GM23338 (cell line): ENCODE data around the gene ABHD5. TPM values are rescaled to one million over a fixed set of nuclear protein-coding genes. Genes with fewer than 3 reads are reported as not detected.

Experiments
- ATAC-seq: fragments of 200-7000 bp; cut with Tn5 transposase; 3 replicates; pipeline ENCODE4 v1.9.1; 2020
- DNase-seq: peaks from one replicate; pipeline ENCODE4 v3.0.0-alpha.2; 2015; ENCODE audit warnings: low spot score
- H2AFZ ChIP-seq: fragments of 200-600 bp; sonication (generic); 2 replicates; pipeline ENCODE4 v1.8.0; 2016; ENCODE audit warnings: antibody characterized with exemption, mild to moderate bottlenecking, moderate library complexity
- H3F3A ChIP-seq: fragments of 200-600 bp; sonication (generic); replicated peaks from 2 replicates; pipeline ENCODE4 v1.8.0; 2017; ENCODE audit warnings: antibody characterized with exemption, mixed run types, low read depth
- H3K27ac ChIP-seq: fragments of 200-600 bp; sonication (generic); 2 replicates; pipeline ENCODE4 v1.6.1; 2016; ENCODE audit warnings: low read depth
- H3K27me3 ChIP-seq: fragments of 200-600 bp; sonication (generic); 2 replicates; pipeline ENCODE4 v1.8.0; 2016; ENCODE audit warnings: mild to moderate bottlenecking, mixed run types, moderate library complexity; ENCODE audit not compliant: insufficient read depth
- H3K36me3 ChIP-seq: fragments of 200-600 bp; sonication (generic); 2 replicates; pipeline ENCODE4 v1.8.0; 2016; ENCODE audit warnings: mild to moderate bottlenecking; ENCODE audit not compliant: insufficient read depth
- H3K4me1 ChIP-seq: fragments of 200-600 bp; sonication (generic); 2 replicates; pipeline ENCODE4 v1.8.0; 2016; ENCODE audit warnings: mild to moderate bottlenecking, moderate library complexity; ENCODE audit not compliant: insufficient read depth
- H3K4me2 ChIP-seq: fragments of 200-600 bp; sonication (generic); 2 replicates; pipeline ENCODE4 v1.7.1; 2017; ENCODE audit warnings: mixed run types
- H3K4me3 ChIP-seq: fragments of 200-600 bp; sonication (generic); 2 replicates; pipeline ENCODE4 v1.6.1; 2016; ENCODE audit warnings: mixed run types
- H3K79me2 ChIP-seq: fragments of 200-600 bp; sonication (generic); replicated peaks from 2 replicates; pipeline ENCODE4 v1.8.0; 2017; ENCODE audit warnings: mild to moderate bottlenecking; ENCODE audit not compliant: insufficient read depth
- H3K9me2 ChIP-seq: fragments of 200-600 bp; sonication (generic); 2 replicates; pipeline ENCODE4 v1.8.0; 2017; ENCODE audit not compliant: insufficient read depth
- H4K20me1 ChIP-seq: fragments of 200-600 bp; sonication (generic); replicated peaks from 2 replicates; pipeline ENCODE4 v1.8.0; 2017; ENCODE audit warnings: mild to moderate bottlenecking; ENCODE audit not compliant: insufficient read depth
- H3K27ac Mint-ChIP-seq: 2 replicates; pipeline ENCODE4 v1.8.0; 2020; ENCODE audit warnings: inconsistent platforms, mild to moderate bottlenecking, moderate library complexity, mixed read lengths
- H3K27me3 Mint-ChIP-seq: 3 replicates; pipeline ENCODE4 v1.8.0; 2022; ENCODE audit warnings: low read depth, mild to moderate bottlenecking, moderate library complexity, mixed read lengths, inconsistent platforms; ENCODE audit not compliant: insufficient read depth, poor library complexity
- H3K36me3 Mint-ChIP-seq: 3 replicates; pipeline ENCODE4 v1.8.0; 2021; ENCODE audit warnings: low read depth, mild to moderate bottlenecking, inconsistent platforms, moderate library complexity, mixed read lengths
- H3K4me1 Mint-ChIP-seq: 3 replicates; pipeline ENCODE4 v1.8.0; 2020; ENCODE audit warnings: mild to moderate bottlenecking, inconsistent platforms, mixed read lengths
- H3K4me3 Mint-ChIP-seq: 3 replicates; pipeline ENCODE4 v1.8.0; 2021; ENCODE audit warnings: moderate library complexity, mild to moderate bottlenecking, inconsistent platforms, mixed read lengths
- H3K9me3 Mint-ChIP-seq: 3 replicates; pipeline ENCODE4 v1.8.0; 2020; ENCODE audit warnings: moderate library complexity, mild to moderate bottlenecking, inconsistent platforms, mixed read lengths
- CREB1 ChIP-seq: fragments of 250-450 bp; sonication (Bioruptor Pico); IDR thresholded peaks from 2 replicates; pipeline ENCODE4 v1.5.0; 2020; ENCODE audit warnings: low read depth, mild to moderate bottlenecking, moderate library complexity
- EZH2 ChIP-seq: fragments of 200-600 bp; sonication (generic); IDR thresholded peaks from one replicate; pipeline ENCODE4 v1.8.0; 2017; ENCODE audit warnings: antibody characterized with exemption, mild to moderate bottlenecking, low read depth; ENCODE audit not compliant: unreplicated experiment
- JUNB ChIP-seq: IDR thresholded peaks from one replicate; pipeline ENCODE4 v1.6.1; 2016; ENCODE audit warnings: antibody characterized with exemption; ENCODE audit not compliant: unreplicated experiment
- POLR2AphosphoS5 ChIP-seq: IDR thresholded peaks from 2 replicates; pipeline ENCODE4 v1.6.1; 2016; ENCODE audit warnings: antibody characterized with exemption, low read depth
- STAT1 ChIP-seq: IDR thresholded peaks from one replicate; pipeline ENCODE4 v1.6.1; 2016; ENCODE audit warnings: antibody characterized with exemption; ENCODE audit not compliant: unreplicated experiment
- ZNF331 ChIP-seq: fragments of 250-450 bp; sonication (Bioruptor Pico); IDR thresholded peaks from 2 replicates; pipeline ENCODE4 v1.5.0; 2020; ENCODE audit warnings: low read depth, mild to moderate bottlenecking, moderate library complexity
- polyA plus RNA-seq: library from polyadenylated mRNA; unstranded; fragments of >200 nt; fragmentation: Nextera tagmentation; extraction: Ambion mirVana; gene quantifications from 2 replicates; pipeline ENCODE4 v1.2.1, GENCODE V29; 2016
- total RNA-seq: library from RNA; depleted of rRNA; stranded (reverse); fragments of >200 nt; shearing (Covaris generic); gene quantifications from 2 replicates; pipeline ENCODE4 v1.2.3, GENCODE V29; 2014
- TF ChIP-seq, protein P1 (sequence below): IDR thresholded peaks from 2 replicates; pipeline ENCODE4 v1.6.1; 2016; ENCODE audit warnings: antibody characterized with exemption
- TF ChIP-seq, protein P2 (sequence below), 2 experiments: fragments of 200-600 bp in 1 of 2; sonication (generic) in 1 of 2; conservative IDR thresholded peaks; 2 replicates each; pipeline versions ENCODE4 v1.5.1 to v1.6.1; 2016 to 2017; ENCODE audit warnings: antibody characterized with exemption in 2 of 2, low read depth in 2 of 2, mild to moderate bottlenecking in 2 of 2, moderate library complexity in 1 of 2

The ABHD5 gene
- total and polyA plus RNA-seq, 2 experiments from 2014 or later = 12.1 to 12.3 TPM

DNA sequence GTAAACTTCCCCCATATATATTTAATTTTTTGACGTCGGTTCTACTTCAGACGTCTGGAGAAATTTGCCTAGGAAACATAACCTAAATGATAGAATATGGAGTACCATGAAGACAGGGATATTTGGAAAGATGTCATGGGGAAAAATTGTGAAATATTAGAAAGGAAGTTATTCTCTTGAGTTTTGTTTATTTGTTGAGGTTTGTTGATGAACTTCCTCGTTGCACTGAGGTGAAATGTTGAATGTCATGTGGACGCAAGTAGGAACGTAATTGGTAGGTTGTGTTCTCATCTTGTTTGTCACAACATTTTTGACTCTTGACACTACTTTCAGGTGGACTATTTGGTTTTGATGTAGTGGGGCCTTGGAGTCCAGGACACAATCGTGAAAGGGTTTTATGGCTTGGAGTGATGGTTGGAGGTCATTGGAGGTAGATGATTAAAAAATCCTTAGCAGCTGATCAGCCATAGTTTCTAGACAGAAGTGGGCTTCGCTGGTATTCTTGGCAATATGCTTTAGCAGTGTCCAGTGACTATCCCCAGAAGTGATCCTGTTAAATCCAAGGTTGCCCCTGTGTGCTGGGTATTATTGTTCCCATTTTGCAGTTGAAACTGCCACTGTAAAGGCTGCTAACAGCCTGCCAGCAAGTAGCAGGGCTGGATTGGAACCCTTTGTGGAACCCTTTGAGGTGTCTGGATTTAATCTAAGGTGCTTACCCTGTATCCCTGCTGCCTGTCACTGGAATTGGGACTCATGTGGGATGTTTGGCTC, 1.5 kb downstream of the ABHD5 start:
- no peaks in the 10 kb centered on the region for H3K9me3 Mint-ChIP-seq
- Histone ChIP-seq H3K36me3 (no peaks in the 10 kb centered on the region), H3K4me1 (peaks cover 49% of the 10 kb centered on the region), H3K9me2 (0 out of 2 replicates have a peak, but pooled peaks cover 2% of the 10 kb centered on the region), H3K27me3 (no peaks in the 10 kb centered on the region), H4K20me1 (no peaks in the 10 kb centered on the region), H3K79me2 (peaks cover 54% of the 10 kb centered on the region), H3K27ac (no peak overlapping the region), H3K4me2 (peak overlapping the region; percentile 86), H3K4me3 (peak overlapping the region; percentile 66), H3F3A (0 out of 2 replicates have a peak, but pooled peaks cover 9% of the 10 kb centered on the region), H2AFZ (no peak overlapping the region)
- TF ChIP-seq, protein P1, sequence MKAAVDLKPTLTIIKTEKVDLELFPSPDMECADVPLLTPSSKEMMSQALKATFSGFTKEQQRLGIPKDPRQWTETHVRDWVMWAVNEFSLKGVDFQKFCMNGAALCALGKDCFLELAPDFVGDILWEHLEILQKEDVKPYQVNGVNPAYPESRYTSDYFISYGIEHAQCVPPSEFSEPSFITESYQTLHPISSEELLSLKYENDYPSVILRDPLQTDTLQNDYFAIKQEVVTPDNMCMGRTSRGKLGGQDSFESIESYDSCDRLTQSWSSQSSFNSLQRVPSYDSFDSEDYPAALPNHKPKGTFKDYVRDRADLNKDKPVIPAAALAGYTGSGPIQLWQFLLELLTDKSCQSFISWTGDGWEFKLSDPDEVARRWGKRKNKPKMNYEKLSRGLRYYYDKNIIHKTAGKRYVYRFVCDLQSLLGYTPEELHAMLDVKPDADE = no peak
- H3K36me3 Mint-ChIP-seq = peaks cover 9% of the 10 kb centered on the region; the same call in 1 of the 3 replicates
- no peak for ATAC-seq
- peak overlapping the region; percentile 76 for H3K4me3 Mint-ChIP-seq
- no peak overlapping the region for H3K27ac Mint-ChIP-seq
- no peak for DNase-seq
- peaks cover 47% of the 10 kb centered on the region for H3K4me1 Mint-ChIP-seq
- H3K27me3 Mint-ChIP-seq = peaks cover 5% of the 10 kb centered on the region

DNA sequence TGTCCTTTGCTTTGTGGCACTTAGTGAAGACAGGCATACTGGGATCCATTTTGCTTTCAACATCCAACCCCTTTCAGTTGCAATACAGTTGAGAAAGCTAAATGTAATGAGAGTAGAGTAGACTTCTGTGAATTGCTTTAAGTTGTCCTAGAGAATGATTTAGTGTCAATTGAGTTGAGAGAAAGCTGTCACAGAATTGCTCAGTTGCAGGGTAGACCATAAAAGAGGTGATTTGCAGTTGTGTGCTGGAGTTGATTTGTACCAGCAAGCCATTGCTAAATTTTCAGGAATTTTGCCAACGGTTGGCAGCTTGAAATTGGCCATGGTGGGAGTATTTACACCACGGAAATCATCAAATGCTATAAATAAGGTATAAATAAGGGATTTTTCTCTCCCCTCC, 2.2 kb downstream of the ABHD5 start:
- Histone ChIP-seq H3K9me2 (no peaks in the 10 kb centered on the region), H3K4me3 (peak overlapping the region; percentile 66; the same call in 1 of the 2 replicates), H4K20me1 (no peaks in the 10 kb centered on the region), H3K79me2 (peaks cover 60% of the 10 kb centered on the region), H3K27me3 (no peaks in the 10 kb centered on the region), H2AFZ (no peak overlapping the region), H3K27ac (0 out of 2 replicates have a peak overlapping the region, but pooled peaks have one; percentile 14), H3K4me2 (peak overlapping the region; percentile 86), H3K4me1 (peaks cover 49% of the 10 kb centered on the region), H3K36me3 (no peaks in the 10 kb centered on the region), H3F3A (0 out of 2 replicates have a peak, but pooled peaks cover 9% of the 10 kb centered on the region)
- no peaks in the 10 kb centered on the region for H3K9me3 Mint-ChIP-seq
- ATAC-seq (no peak), DNase-seq (no peak)
- peaks cover 5% of the 10 kb centered on the region for H3K27me3 Mint-ChIP-seq
- peaks cover 3% of the 10 kb centered on the region; the same call in 1 of the 3 replicates for H3K36me3 Mint-ChIP-seq
- no peak overlapping the region for H3K27ac Mint-ChIP-seq
- peaks cover 48% of the 10 kb centered on the region for H3K4me1 Mint-ChIP-seq
- TF ChIP-seq EZH2 (no peak), CREB1 (CRISPR knock-in tag) (no peak), POLR2AphosphoS5 (no peak), JUNB (no peak), STAT1 (no peak), ZNF331 (no peak)
- TF ChIP-seq, protein P1 = no peak
- TF ChIP-seq, protein P2, sequence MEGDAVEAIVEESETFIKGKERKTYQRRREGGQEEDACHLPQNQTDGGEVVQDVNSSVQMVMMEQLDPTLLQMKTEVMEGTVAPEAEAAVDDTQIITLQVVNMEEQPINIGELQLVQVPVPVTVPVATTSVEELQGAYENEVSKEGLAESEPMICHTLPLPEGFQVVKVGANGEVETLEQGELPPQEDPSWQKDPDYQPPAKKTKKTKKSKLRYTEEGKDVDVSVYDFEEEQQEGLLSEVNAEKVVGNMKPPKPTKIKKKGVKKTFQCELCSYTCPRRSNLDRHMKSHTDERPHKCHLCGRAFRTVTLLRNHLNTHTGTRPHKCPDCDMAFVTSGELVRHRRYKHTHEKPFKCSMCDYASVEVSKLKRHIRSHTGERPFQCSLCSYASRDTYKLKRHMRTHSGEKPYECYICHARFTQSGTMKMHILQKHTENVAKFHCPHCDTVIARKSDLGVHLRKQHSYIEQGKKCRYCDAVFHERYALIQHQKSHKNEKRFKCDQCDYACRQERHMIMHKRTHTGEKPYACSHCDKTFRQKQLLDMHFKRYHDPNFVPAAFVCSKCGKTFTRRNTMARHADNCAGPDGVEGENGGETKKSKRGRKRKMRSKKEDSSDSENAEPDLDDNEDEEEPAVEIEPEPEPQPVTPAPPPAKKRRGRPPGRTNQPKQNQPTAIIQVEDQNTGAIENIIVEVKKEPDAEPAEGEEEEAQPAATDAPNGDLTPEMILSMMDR (conservative IDR thresholded peaks at IDR 0.05; ENCODE audit: low read depth in 2 of 2) = no peak
- peak overlapping the region; percentile 35 for H3K4me3 Mint-ChIP-seq
